Measurements from ENCODE around the gene RIN1. TPM values are rescaled to one million over a fixed set of nuclear protein-coding genes. Genes with fewer than 3 reads are reported as not detected.

Gene RIN1
- total RNA-seq, 2 donors from 2014 or later: 2.2 to 2.6 TPM

- Mint-ChIP-seq H3K27me3 (ENCODE audit: insufficient read depth) (no peaks in the 10 kb centered on the region), H3K4me3 (peak overlapping the region; percentile 87), H3K27ac (no peak overlapping the region), H3K4me1 (peaks cover 12% of the 10 kb centered on the region), H3K36me3 (ENCODE audit: low read depth) (peaks cover 12% of the 10 kb centered on the region), H3K9me3 (no peaks in the 10 kb centered on the region)
- Histone ChIP-seq H3K9me3 (ENCODE audit: control insufficient read depth, low read length) (no peaks in the 10 kb centered on the region), H3K36me3 (ENCODE audit: control insufficient read depth, insufficient read depth, low read length) (no peaks in the 10 kb centered on the region), H3K27me3 (ENCODE audit: control insufficient read depth, insufficient read depth, low read length, poor library complexity, severe bottlenecking) (no peaks in the 10 kb centered on the region), H3K27ac (ENCODE audit: low read depth, low read length) (no peak overlapping the region), H3K4me1 (ENCODE audit: control insufficient read depth, insufficient read depth, low read length) (peaks cover 8% of the 10 kb centered on the region), H3K4me3 (ENCODE audit: low read length) (no peak overlapping the region), H3K9ac (ENCODE audit: extremely low read depth, low read length, poor library complexity, severe bottlenecking) (no peak overlapping the region)
- WGBS, 2 experiments (ENCODE audit: insufficient coverage in 1 of 2, insufficient read length in 1 of 2): 90 to 100% methylated on average over 1 to 2 of the region's 2 CpGs
- no peak for DNase-seq
- no peak for TF ChIP-seq CTCF (conservative IDR thresholded peaks at IDR 0.05)
Observed at GRCh38 chr11:66349084-66349386, 12.8 kb upstream of the RIN1 start.

GRCh38 chr11:66347425-66348276 is 11.4 kb upstream of the RIN1 start, which contains the start of gene B4GAT1:
B4GAT1 (minus strand) TSS chr11:66347629; CDS start chr11:66347545, 84 bp downstream.
- peak within 1 kb of the TSS; percentile 87 for H3K4me3 Mint-ChIP-seq
- peak; percentile 93 for DNase-seq
- H3K27ac ChIP-seq (ENCODE audit: low read depth, low read length): peak within 1 kb of the TSS; percentile 85
- H3K4me1 Mint-ChIP-seq: peaks cover 20% of the 10 kb centered on the region
- H3K4me3 ChIP-seq (ENCODE audit: low read length): peak within 1 kb of the TSS; percentile 89
- 0 to 3% methylated on average over 17 to 92 of the region's 101 CpGs for WGBS, 2 experiments (ENCODE audit: insufficient coverage in 1 of 2, insufficient read length in 1 of 2)
- H3K36me3 ChIP-seq (ENCODE audit: control insufficient read depth, insufficient read depth, low read length): peaks cover 4% of the 10 kb centered on the region
- no peaks in the 10 kb centered on the region for H3K9me3 ChIP-seq (ENCODE audit: control insufficient read depth, low read length)
- no peaks in the 10 kb centered on the region for H3K27me3 ChIP-seq (ENCODE audit: control insufficient read depth, insufficient read depth, low read length, poor library complexity, severe bottlenecking)
- H3K9ac ChIP-seq (ENCODE audit: extremely low read depth, low read length, poor library complexity, severe bottlenecking): peak within 1 kb of the TSS; percentile 71
- peaks cover 8% of the 10 kb centered on the region for H3K4me1 ChIP-seq (ENCODE audit: control insufficient read depth, insufficient read depth, low read length)
- no peak for TF ChIP-seq CTCF (conservative IDR thresholded peaks at IDR 0.05)
- H3K27ac Mint-ChIP-seq: peak within 1 kb of the TSS; percentile 89
- H3K9me3 Mint-ChIP-seq: no peaks in the 10 kb centered on the region
- H3K27me3 Mint-ChIP-seq (ENCODE audit: insufficient read depth): no peaks in the 10 kb centered on the region
- peaks cover 5% of the 10 kb centered on the region for H3K36me3 Mint-ChIP-seq (ENCODE audit: low read depth)

GRCh38 chr11:66346476-66347424 is 10.5 kb upstream of the RIN1 start:
- H3K27ac ChIP-seq (ENCODE audit: low read depth, low read length): peak overlapping the region; percentile 85
- H3K9ac ChIP-seq (ENCODE audit: extremely low read depth, low read length, poor library complexity, severe bottlenecking): peak overlapping the region; percentile 71
- no peak for DNase-seq
- Mint-ChIP-seq H3K27me3 (ENCODE audit: insufficient read depth) (no peaks in the 10 kb centered on the region), H3K27ac (peak overlapping the region; percentile 48), H3K9me3 (no peaks in the 10 kb centered on the region), H3K4me3 (peak overlapping the region; percentile 87), H3K4me1 (peaks cover 20% of the 10 kb centered on the region), H3K36me3 (ENCODE audit: low read depth) (peaks cover 2% of the 10 kb centered on the region)
- TF ChIP-seq CTCF (conservative IDR thresholded peaks at IDR 0.05): no peak
- peaks cover 8% of the 10 kb centered on the region for H3K4me1 ChIP-seq (ENCODE audit: control insufficient read depth, insufficient read depth, low read length)
- peaks cover 7% of the 10 kb centered on the region for H3K36me3 ChIP-seq (ENCODE audit: control insufficient read depth, insufficient read depth, low read length)
- no peaks in the 10 kb centered on the region for H3K9me3 ChIP-seq (ENCODE audit: control insufficient read depth, low read length)
- WGBS, 2 experiments (ENCODE audit: insufficient coverage in 1 of 2, insufficient read length in 1 of 2): 43 to 55% methylated on average over 41 to 68 of the region's 68 CpGs
- H3K27me3 ChIP-seq (ENCODE audit: control insufficient read depth, insufficient read depth, low read length, poor library complexity, severe bottlenecking): no peaks in the 10 kb centered on the region
- peak overlapping the region; percentile 89 for H3K4me3 ChIP-seq (ENCODE audit: low read length)

All from endodermal cell (in vitro differentiated cells).